AG04449 (cell line): ENCODE results near the gene OLFM4.

Experiments used
- CTCF ChIA-PET: fragments of 350-600 bp; formaldehyde crosslinking; extraction: SDS; loops from one replicate; lab custom pipeline; 2021; ENCODE audit warnings: antibody characterized with exemption; lab: Yijun Ruan, JAX
- POLR2A ChIA-PET: fragments of 400-600, 350-600 bp; formaldehyde crosslinking; extraction: SDS; loops from one replicate; lab custom pipeline; 2020; ENCODE audit warnings: antibody characterized with exemption, inconsistent platforms; lab: Yijun Ruan, JAX
- DNase-seq: peaks from one replicate; pipeline ENCODE4 v3.0.0-alpha.2; 2010; ENCODE audit warnings: low read depth, low spot score
- H3K4me3 ChIP-seq: 2 replicates; pipeline ENCODE4 v1.5.1; 2011; ENCODE audit warnings: low read depth, mild to moderate bottlenecking, control low read depth, low read length
- CTCF ChIP-seq: IDR thresholded peaks from one replicate; pipeline ENCODE4 v1.5.1; 2011; ENCODE audit warnings: mild to moderate bottlenecking, moderate library complexity, low read length, control low read depth, inconsistent platforms; ENCODE audit not compliant: insufficient read depth; ENCODE audit errors: missing control alignments

Gene OLFM4

GRCh38 chr13:53088871-53089270 lies 60.3 kb downstream of the OLFM4 start:
- POLR2A ChIA-PET: no interaction called here

GRCh38 chr13:53089951-53090350 lies 61.3 kb downstream of the OLFM4 start:
- POLR2A ChIA-PET: no interaction called here
- CTCF ChIA-PET: no interaction called here
- H3K4me3 ChIP-seq: no peak overlapping the region
- no peak for TF ChIP-seq CTCF
- DNase-seq: no peak

More at GRCh38 chr13:53088871-53089270, 60.3 kb downstream of the OLFM4 start:
- H3K4me3 ChIP-seq: no peak overlapping the region
- CTCF ChIA-PET: no interaction called here
- DNase-seq: no peak
- no peak for TF ChIP-seq CTCF

- CTCF ChIA-PET: no interaction called here
- no peak for TF ChIP-seq CTCF
Measured at GRCh38 chr13:53090461-53090860, 61.8 kb downstream of the OLFM4 start.

GRCh38 chr13:53092931-53093330 lies 64.3 kb downstream of the OLFM4 start:
- POLR2A ChIA-PET: no interaction called here
- TF ChIP-seq CTCF: no peak
- CTCF ChIA-PET: no interaction called here
- H3K4me3 ChIP-seq: no peak overlapping the region
- no peak for DNase-seq

More at GRCh38 chr13:53090461-53090860, 61.8 kb downstream of the OLFM4 start:
- H3K4me3 ChIP-seq: no peak overlapping the region
- POLR2A ChIA-PET: no interaction called here
- DNase-seq: no peak

GRCh38 chr13:53098455-53098854 lies 69.8 kb downstream of the OLFM4 start:
- TF ChIP-seq CTCF: no peak
- no peak for DNase-seq
- ChIA-PET CTCF (no interaction called here), POLR2A (no interaction called here)
- H3K4me3 ChIP-seq: no peak overlapping the region

- ChIA-PET CTCF (no interaction called here), POLR2A (no interaction called here)
- DNase-seq: no peak
- no peak overlapping the region for H3K4me3 ChIP-seq
- no peak for TF ChIP-seq CTCF
Measured at GRCh38 chr13:53100394-53101063, 71.9 kb downstream of the OLFM4 start.
